GM15510 (cell line): ENCODE results near the gene FHAD1.

Experiments
- POLR2A ChIP-seq: IDR thresholded peaks from 3 replicates; pipeline ENCODE4 v1.6.1; 2011; ENCODE audit warnings: borderline replicate concordance; ENCODE audit not compliant: insufficient read length; ENCODE audit errors: extremely low read depth

The FHAD1 gene

DNA sequence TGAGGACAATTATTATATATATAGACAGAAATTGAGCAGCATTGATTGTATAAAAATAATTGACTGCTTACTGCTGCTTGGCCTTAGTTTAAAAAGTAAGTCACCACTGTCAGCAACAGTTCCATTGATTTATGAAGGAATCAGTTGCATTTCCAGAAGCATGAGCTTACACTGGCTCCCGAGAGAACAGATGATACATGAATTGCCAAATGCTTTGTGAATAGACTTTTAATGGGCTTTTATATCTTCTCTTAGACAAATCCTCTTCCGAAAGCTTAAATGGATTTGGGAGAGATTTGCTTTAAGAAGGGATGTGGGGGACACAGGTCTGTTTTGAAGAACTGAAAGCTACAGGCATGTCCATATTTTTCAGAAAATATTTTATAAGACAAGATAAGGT is 7.5 kb downstream of the FHAD1 start:
- no peak for TF ChIP-seq POLR2A

DNA sequence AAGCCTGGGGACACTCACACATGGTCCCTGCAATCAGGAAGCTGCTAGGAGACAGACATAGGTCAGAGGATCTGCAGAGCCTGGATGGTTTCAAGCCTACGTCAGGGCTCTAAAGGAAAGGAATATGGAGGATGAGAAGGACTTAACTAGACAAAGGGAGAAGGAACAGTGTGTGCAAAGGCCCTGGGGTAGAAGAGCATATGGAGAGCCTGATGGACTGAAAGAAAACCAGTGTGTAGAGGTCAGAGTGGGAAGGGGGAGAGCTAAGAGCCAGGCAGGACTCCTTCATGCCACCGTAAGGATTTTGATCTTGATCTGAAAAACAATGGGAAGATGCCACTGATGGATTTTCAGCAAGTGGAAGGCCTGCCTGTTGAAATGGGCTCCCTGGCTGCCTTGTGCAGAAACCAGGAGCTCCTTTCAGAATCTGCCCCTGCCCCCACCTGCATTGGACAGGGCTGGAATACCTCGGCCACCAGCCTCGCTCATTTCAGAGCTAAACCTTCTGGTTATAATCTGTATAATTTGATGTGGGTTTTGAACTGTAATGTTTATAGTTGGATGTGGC is 8.6 kb downstream of the FHAD1 start:
- TF ChIP-seq POLR2A, result no peak

GRCh38 chr1:15256584-15256983 is 9.6 kb downstream of the FHAD1 start:
- TF ChIP-seq POLR2A, result no peak

DNA sequence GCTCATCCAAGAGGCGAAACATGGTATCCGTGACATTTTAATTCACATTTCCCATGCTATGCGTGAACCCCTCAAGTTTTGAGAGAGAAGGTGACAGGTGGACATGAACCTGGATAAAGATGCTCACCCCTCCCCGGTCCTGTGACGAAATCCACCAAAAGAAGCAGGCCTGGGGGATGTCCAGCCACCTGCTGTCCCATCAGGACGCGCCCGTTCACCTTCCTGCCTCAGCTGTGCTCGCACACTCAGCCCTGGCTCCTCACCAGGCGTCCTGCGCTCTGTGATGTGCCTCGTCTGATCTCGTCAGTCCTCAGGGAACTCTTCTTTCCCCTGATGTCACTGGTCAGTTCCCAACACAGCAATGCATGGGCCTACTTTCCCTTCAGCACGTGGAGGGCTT is 10.3 kb downstream of the FHAD1 start:
- no peak for TF ChIP-seq POLR2A

GRCh38 chr1:15258833-15259621 is 12.0 kb downstream of the FHAD1 start:
- no peak for TF ChIP-seq POLR2A

- no peak for TF ChIP-seq POLR2A
Observed at GRCh38 chr1:15259622-15260007, 12.6 kb downstream of the FHAD1 start.

GRCh38 chr1:15260418-15261154 is 13.6 kb downstream of the FHAD1 start:
- TF ChIP-seq POLR2A, result no peak

DNA sequence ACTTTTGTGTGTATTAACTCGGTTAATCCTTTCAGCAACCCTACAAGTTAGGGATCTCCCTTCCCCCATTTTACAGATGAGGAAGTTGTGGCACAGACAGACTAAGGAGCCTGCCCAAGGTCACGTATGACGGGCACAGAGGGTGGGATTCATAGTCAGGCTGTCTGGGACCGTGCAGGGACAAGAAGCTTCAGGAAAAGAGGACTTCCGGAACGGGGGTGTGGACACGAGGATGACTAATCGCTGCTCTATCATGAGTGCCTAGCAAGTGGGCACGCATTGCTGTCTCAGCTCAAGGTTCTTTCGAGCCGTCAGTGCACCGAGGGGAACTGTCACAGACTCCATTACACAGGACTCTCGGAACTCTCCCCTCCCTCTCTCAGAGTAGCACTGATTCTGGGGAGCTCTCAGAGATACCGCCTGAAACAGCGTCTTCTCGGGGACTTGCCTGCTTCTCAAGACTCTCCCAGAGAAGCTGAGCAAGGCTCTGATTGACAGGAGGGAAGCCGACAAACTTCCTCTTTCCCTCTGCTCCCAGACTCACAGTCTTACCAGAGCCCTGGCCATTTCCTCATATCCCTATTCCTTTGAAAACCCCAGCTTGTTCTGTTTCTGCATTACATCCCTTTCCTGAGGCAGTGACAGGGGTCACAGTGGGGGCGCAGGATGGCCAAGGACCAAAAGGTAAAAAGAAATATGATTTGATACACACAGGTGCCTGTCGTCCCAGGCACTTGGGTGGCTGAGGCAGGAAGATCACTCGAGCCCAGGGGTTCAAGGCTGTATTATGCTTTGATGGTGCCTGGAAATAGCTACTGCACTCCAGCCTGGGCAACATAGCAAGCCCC is 14.4 kb downstream of the FHAD1 start:
- no peak for TF ChIP-seq POLR2A

DNA sequence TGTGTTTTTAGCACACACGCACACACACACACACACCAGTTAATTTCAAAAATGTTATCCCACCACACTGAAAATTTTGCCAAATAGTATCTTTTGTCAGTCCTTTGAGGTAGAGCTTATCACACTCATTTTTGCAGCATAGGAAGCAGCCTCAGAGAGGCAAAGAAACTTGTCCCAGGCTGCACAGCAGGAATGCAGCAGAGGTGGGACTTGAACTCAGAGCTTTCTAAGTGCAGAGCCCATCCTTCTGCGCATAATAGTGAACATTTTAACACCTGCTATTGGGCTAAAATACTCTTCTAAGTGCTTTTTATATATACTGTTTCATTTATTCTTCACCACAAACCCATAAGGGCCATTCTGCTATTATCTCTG is 15.0 kb downstream of the FHAD1 start:
- TF ChIP-seq POLR2A, result no peak

- no peak for TF ChIP-seq POLR2A
Observed at GRCh38 chr1:15262706-15263105, 15.7 kb downstream of the FHAD1 start.

GRCh38 chr1:15264769-15265168 is 17.7 kb downstream of the FHAD1 start:
- no peak for TF ChIP-seq POLR2A

GRCh38 chr1:15271196-15271595 is 24.2 kb downstream of the FHAD1 start:
- no peak for TF ChIP-seq POLR2A

DNA sequence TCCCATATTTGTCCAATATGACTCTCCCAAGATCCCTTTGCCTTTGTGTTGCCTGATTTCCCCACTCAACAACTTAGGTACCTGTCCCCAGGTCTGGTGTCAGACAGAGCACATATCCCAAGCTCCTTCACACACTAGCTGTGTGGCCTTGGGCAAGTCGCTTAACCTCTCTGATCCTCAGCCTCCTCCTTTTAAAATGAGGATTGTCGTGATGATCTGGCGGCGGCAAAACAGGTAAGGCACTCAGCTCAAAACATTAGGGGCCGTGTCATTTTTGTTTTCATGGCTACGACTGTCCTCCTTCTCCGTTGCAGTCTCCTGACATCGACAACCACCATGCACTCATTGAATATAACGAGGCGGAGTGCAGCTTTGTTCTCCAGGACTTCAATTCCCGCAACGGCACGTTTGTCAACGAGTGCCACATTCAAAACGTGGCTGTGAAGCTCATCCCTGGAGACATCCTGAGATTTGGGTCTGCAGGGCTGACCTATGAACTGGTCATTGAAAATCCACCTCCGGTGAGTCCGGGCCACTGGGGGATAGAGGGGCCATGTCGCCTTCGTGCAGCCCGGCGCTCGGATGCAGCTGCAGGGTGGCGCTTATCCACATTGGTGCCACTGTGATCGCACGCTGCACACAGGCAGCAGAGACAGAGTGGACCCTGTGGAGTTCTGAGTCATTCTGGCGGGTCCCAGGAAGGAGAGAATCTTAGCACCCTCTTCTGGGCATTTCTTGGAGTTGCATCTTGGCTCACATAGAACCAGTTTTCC is 25.2 kb downstream of the FHAD1 start:
- no peak for TF ChIP-seq POLR2A

DNA sequence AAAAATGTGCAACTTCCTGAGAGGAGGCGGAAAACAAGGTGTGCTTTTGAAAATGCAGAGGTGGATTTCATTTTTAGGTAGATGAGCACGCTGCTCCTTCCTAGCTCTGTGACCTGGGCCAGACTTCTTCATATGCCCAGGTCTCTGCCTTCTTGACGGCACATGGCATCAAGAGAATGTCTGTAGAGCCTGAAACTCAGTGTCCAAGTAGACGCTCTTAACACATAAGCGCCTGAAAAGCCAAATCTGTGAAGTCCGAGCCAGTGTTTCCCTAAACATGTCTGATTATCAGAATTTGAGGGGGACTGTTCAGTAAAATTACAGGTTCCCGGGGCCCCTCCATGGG is 25.7 kb downstream of the FHAD1 start:
- TF ChIP-seq POLR2A, result no peak
